ENCODE measurements around the gene PCLO. TPM values are rescaled to one million over a fixed set of nuclear protein-coding genes. Genes with fewer than 3 reads are reported as not detected.

The PCLO gene
- total and polyA plus RNA-seq, 2 of the 8 experiments (the other 6 are each of a cell fraction or from before 2014, with no cell fraction given), result 1.5 to 3.2 TPM

- POLR2A ChIA-PET (ENCODE audit: partially characterized antibody), result no interaction called here
- no peak overlapping the region for H3K56ac ChIP-seq (replicated peaks; ENCODE audit: insufficient read length, low read depth, low read length)
- CTCF ChIA-PET (ENCODE audit: partially characterized antibody), result interaction anchor here (0.6 to 1.2 kb wide), 4 partner anchors 8 to 198 kb away, joined by 3 to 6 read pairs (median 4); no protein-coding TSS in a partner anchor
- no peaks in the 10 kb centered on the region for H3K23me2 ChIP-seq (ENCODE audit: low read depth, low read length)
- FAIRE-seq, result peak; percentile 13
- DNase-seq (ENCODE audit: low read depth in 1 of 2, low spot score in 2 of 2), result no peak
- no peak overlapping the region for H4K91ac ChIP-seq (replicated peaks; ENCODE audit: insufficient read length, low read length)
- no peaks in the 10 kb centered on the region for H3K79me2 ChIP-seq (ENCODE audit: control insufficient read depth in 1 of 2, insufficient read depth in 2 of 2, low read length in 2 of 2)
- H3K4ac ChIP-seq (replicated peaks; ENCODE audit: insufficient read length, low read depth, low read length), result no peak overlapping the region
- H3K27ac ChIP-seq (ENCODE audit: low read depth, low read length), result no peak overlapping the region
- H4K8ac ChIP-seq (ENCODE audit: extremely low read depth, insufficient read depth, low read length), result no peak overlapping the region
- no peaks in the 10 kb centered on the region for H3K79me1 ChIP-seq (ENCODE audit: low read depth, low read length)
- H3K14ac ChIP-seq (ENCODE audit: insufficient read length), result no peak overlapping the region
- H4K5ac ChIP-seq (ENCODE audit: insufficient read length, low read depth, low read length), result no peak overlapping the region
- TF ChIP-seq BACH1 (IDR thresholded peaks at IDR 0.05; ENCODE audit: low read length) (no peak), YY1 (IDR thresholded peaks at IDR 0.05; ENCODE audit: low read depth, low read length) (no peak), TAF1 (IDR thresholded peaks at IDR 0.05; ENCODE audit: low read depth, low read length) (no peak), BCL11A (IDR thresholded peaks at IDR 0.05; ENCODE audit: low read depth in 2 of 2, low read length in 2 of 2) (no peak), CHD2 (IDR thresholded peaks at IDR 0.05; ENCODE audit: low read length) (no peak), TAF7 (optimal IDR thresholded peaks at IDR 0.05; ENCODE audit: borderline replicate concordance, low read depth, low read length) (no peak), CBX5 (IDR thresholded peaks at IDR 0.05; ENCODE audit: low read depth, low read length) (no peak), SIX5 (IDR thresholded peaks at IDR 0.05; ENCODE audit: low read depth, low read length) (no peak), RFX5 (IDR thresholded peaks at IDR 0.05; ENCODE audit: borderline replicate concordance, low read depth, low read length) (no peak), JUN (IDR thresholded peaks at IDR 0.05; ENCODE audit: low read depth, low read length) (no peak), EGR1 (IDR thresholded peaks at IDR 0.05; ENCODE audit: borderline replicate concordance, low read depth, low read length) (no peak), EZH2 (IDR thresholded peaks at IDR 0.05; ENCODE audit: low read depth, low read length, severe bottlenecking) (no peak), CTBP2 (IDR thresholded peaks at IDR 0.05; ENCODE audit: borderline replicate concordance, insufficient read depth, insufficient read length, low read length) (no peak), CREB1 (IDR thresholded peaks at IDR 0.05) (no peak), SP2 (IDR thresholded peaks at IDR 0.05; ENCODE audit: low read length) (no peak)
- H2BK12ac ChIP-seq (ENCODE audit: low read depth, low read length), result no peak overlapping the region
- no peak overlapping the region for H3K4me2 ChIP-seq (ENCODE audit: insufficient read depth in 1 of 2, low read depth in 2 of 2, low read length in 2 of 2)
- H2BK5ac ChIP-seq (ENCODE audit: low read depth, low read length), result no peak overlapping the region
- H3K9me3 ChIP-seq (ENCODE audit: insufficient read depth in 2 of 2, low read depth in 1 of 2, low read length in 1 of 2), result no peaks in the 10 kb centered on the region
- H2BK20ac ChIP-seq (ENCODE audit: low read length), result no peak overlapping the region
- no peaks in the 10 kb centered on the region for H4K20me1 ChIP-seq (replicated peaks in 1 of 2; ENCODE audit: control insufficient read depth in 1 of 2, insufficient read depth in 2 of 2, low read length in 2 of 2)
- H3K4me3 ChIP-seq (ENCODE audit: extremely low read depth in 1 of 4, insufficient read depth in 2 of 4, low read depth in 3 of 4, low read length in 4 of 4), result no peak overlapping the region
- H2AK5ac ChIP-seq (ENCODE audit: low read depth, low read length), result no peak overlapping the region
- H3K4me1 ChIP-seq (replicated peaks in 1 of 4; ENCODE audit: control insufficient read depth in 3 of 4, insufficient read depth in 4 of 4, low read length in 3 of 4), result no peaks in the 10 kb centered on the region
- no peak overlapping the region for H2BK120ac ChIP-seq (replicated peaks; ENCODE audit: low read depth, low read length)
- 52% methylated on average over 2 of the region's 2 CpGs; no CpG with 5 or more reads in 1 of the 2 experiments for WGBS, 2 experiments (ENCODE audit: extremely low coverage in 1 of 2, insufficient coverage in 1 of 2, insufficient read length in 1 of 2, insufficient replicate concordance in 2 of 2, low coverage in 1 of 2, low lambda C conversion rate in 2 of 2, missing lambda C conversion rate in 1 of 2)
- H3K18ac ChIP-seq (ENCODE audit: extremely low read depth, low read length), result no peak overlapping the region
- no peak overlapping the region for H2AFZ ChIP-seq (ENCODE audit: low read length)
- no peaks in the 10 kb centered on the region for H3K36me3 ChIP-seq (ENCODE audit: control insufficient read depth in 2 of 4, insufficient read depth in 4 of 4, low read length in 3 of 4)
- peaks cover 0 to under 1% (median 0%) of the 10 kb centered on the region in 4 experiments; a peak in 1 of 7 replicates for H3K27me3 ChIP-seq (replicated peaks in 1 of 4; ENCODE audit: control insufficient read depth in 3 of 4, extremely low read depth in 1 of 4, insufficient read depth in 3 of 4, low read length in 3 of 4)
- H2BK15ac ChIP-seq (ENCODE audit: low read length), result no peak overlapping the region
- no peak overlapping the region for H3K23ac ChIP-seq (ENCODE audit: insufficient read length)
- H3K9ac ChIP-seq (replicated peaks in 1 of 4; ENCODE audit: extremely low read depth in 1 of 4, low read depth in 3 of 4, low read length in 3 of 4), result no peak overlapping the region
Measured at GRCh38 chr7:82705517-82706260, 457.0 kb downstream of the PCLO start.
